Panc1 (cell line): ENCODE results near the gene PAX2. TPM values are rescaled to one million over a fixed set of nuclear protein-coding genes. Genes with fewer than 3 reads are reported as not detected.

Experiments used
- ATAC-seq: fragments of 200-7000 bp; cut with Tn5 transposase; 2 replicates; pipeline ENCODE4 v1.9.1; 2020; ENCODE audit warnings: mild to moderate bottlenecking, moderate library complexity
- BruUV-seq: library from RNA; stranded (reverse); fragments of 400-500 nt; replicated peaks from 2 replicates; lab custom pipeline; 2021; lab: Mats Ljungman, UMichigan
- CTCF ChIA-PET: fragments of 300-600 bp; sonication (Branson Sonifier 250); formaldehyde crosslinking; loops from one replicate; lab custom pipeline; 2022; ENCODE audit warnings: antibody characterized with exemption; lab: Charles Lee
- POLR2A ChIA-PET: fragments of 300-600 bp; sonication (Branson Sonifier 250); formaldehyde crosslinking; loops from one replicate; lab custom pipeline; 2022; ENCODE audit warnings: antibody characterized with exemption; lab: Charles Lee
- DNase-seq: peaks from one replicate; pipeline ENCODE4 v3.0.0-alpha.2; 2010; ENCODE audit warnings: low read depth, low spot score
- H3K27ac ChIP-seq: 2 replicates; pipeline ENCODE4 v1.5.1; 2011; ENCODE audit warnings: mild to moderate bottlenecking, low read length, inconsistent platforms
- H3K27me3 ChIP-seq: fragments of 200-500 bp; sonication (Bioruptor generic); 2 replicates; pipeline ENCODE4 v1.6.0; 2014; ENCODE audit warnings: low read length, inconsistent platforms; ENCODE audit not compliant: control insufficient read depth, insufficient read depth
- H3K36me3 ChIP-seq: fragments of 200-500 bp; sonication (Bioruptor generic); 2 replicates; pipeline ENCODE4 v1.5.1; 2014; ENCODE audit warnings: inconsistent platforms, mild to moderate bottlenecking, low read length, moderate library complexity; ENCODE audit not compliant: control insufficient read depth, insufficient read depth
- H3K4me1 ChIP-seq: 2 replicates; pipeline ENCODE4 v1.5.1; 2011; ENCODE audit warnings: inconsistent platforms, mild to moderate bottlenecking, low read length, moderate library complexity; ENCODE audit not compliant: control insufficient read depth, insufficient read depth
- H3K4me3 ChIP-seq, 2 experiments: 2 replicates each; pipeline ENCODE4 v1.5.1; 2011 to 2012; ENCODE audit warnings: low read depth in 2 of 2, low read length in 2 of 2, mild to moderate bottlenecking in 2 of 2, inconsistent platforms in 1 of 2, moderate library complexity in 1 of 2
- H3K9me3 ChIP-seq: fragments of 200-500 bp; sonication (Bioruptor generic); 2 replicates; pipeline ENCODE4 v1.5.1; 2014; ENCODE audit warnings: low read depth, mild to moderate bottlenecking, inconsistent platforms, low read length, moderate library complexity; ENCODE audit not compliant: control insufficient read depth, insufficient read depth
- CTCF ChIP-seq: fragments of 450-650 bp; IDR thresholded peaks from 2 replicates; pipeline ENCODE4 v1.5.1; 2017; ENCODE audit warnings: mild to moderate bottlenecking
- POLR2AphosphoS5 ChIP-seq: IDR thresholded peaks from 2 replicates; pipeline ENCODE4 v1.6.1; 2012; ENCODE audit warnings: mild to moderate bottlenecking, low read depth, low read length, moderate library complexity
- SIN3A ChIP-seq: IDR thresholded peaks from 2 replicates; pipeline ENCODE4 v1.6.1; 2012; ENCODE audit warnings: low read depth, mild to moderate bottlenecking, low read length, moderate library complexity, borderline replicate concordance; ENCODE audit not compliant: insufficient read depth
- TCF7L2 ChIP-seq: IDR thresholded peaks from 2 replicates; pipeline ENCODE4 v1.6.1; 2011; ENCODE audit warnings: mild to moderate bottlenecking, low read depth, low read length, inconsistent platforms
- in situ Hi-C: cut with HindIII; loops from 2 replicates; pipeline ENCODE4 v1.10.0; 2016; ENCODE audit warnings: low sequenced_read_pairs, low pct_unique_long_range_greater_than_20kb
- intact Hi-C: fragments of 100-400 bp; cut with micrococcal nuclease; formaldehyde crosslinking; loops from one replicate; pipeline ENCODE4 v1.10.0; 2022; ENCODE audit not compliant: unreplicated experiment
- total RNA-seq: library from RNA; stranded (reverse); gene quantifications from one replicate; pipeline ENCODE4 v1.2.1, GENCODE V29; 2021; ENCODE audit not compliant: unreplicated experiment
- TF ChIP-seq, protein P1 (sequence below), 2 experiments: IDR thresholded peaks; 2 replicates each; pipeline ENCODE4 v1.6.1; 2011 to 2012; ENCODE audit warnings: low read depth in 2 of 2, control low read depth in 1 of 2, low read length in 1 of 2, mild to moderate bottlenecking in 1 of 2, moderate library complexity in 1 of 2; ENCODE audit not compliant: insufficient read depth in 1 of 2

Gene PAX2
- total RNA-seq, 1 experiment from 2014 or later: 72.3 TPM

DNA sequence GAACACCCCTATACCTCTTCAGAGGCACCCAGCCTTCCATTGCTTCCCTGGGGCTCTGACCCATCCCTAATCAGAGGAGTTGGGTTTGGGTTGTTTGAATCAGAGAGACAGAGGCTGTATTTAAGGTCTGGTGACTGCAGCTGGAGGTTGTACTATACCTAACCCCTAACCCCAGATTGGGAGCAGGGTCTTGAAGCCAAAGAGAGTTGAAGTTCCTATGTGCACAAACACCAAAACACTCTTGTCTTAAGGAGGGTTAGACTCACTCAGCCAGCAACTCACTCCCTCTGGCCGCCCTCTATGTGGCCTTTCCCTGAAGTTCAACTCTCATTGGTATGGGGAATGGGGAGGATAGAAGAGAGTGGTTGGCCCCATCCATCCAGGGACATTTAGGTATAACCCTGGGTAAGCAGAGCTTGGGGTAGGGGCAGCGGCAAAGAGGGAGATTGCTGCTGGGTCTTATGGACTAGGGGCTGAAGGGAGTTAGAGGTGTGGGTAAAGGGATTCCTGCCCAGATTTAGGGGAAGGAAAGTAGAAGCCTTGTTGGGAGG lies 80.0 kb downstream of the PAX2 start:
- CTCF ChIA-PET: no interaction called here
- DNase-seq (no peak), ATAC-seq (peak; percentile 49; the same call in 1 of the 2 replicates)
- POLR2A ChIA-PET: no interaction called here
- intact Hi-C loops (no loop called here), in situ Hi-C loops (no loop called here)
- H3K4me3 ChIP-seq: no peak overlapping the region
- no TSS peak for BruUV-seq
- no peaks in the 10 kb centered on the region for H3K27me3 ChIP-seq
- H3K4me1 ChIP-seq: no peaks in the 10 kb centered on the region
- peaks cover 10% of the 10 kb centered on the region for H3K36me3 ChIP-seq
- H3K9me3 ChIP-seq: no peaks in the 10 kb centered on the region
- TF ChIP-seq CTCF (no peak), SIN3A (no peak), TCF7L2 (no peak), POLR2AphosphoS5 (no peak)
- TF ChIP-seq, protein P1, sequence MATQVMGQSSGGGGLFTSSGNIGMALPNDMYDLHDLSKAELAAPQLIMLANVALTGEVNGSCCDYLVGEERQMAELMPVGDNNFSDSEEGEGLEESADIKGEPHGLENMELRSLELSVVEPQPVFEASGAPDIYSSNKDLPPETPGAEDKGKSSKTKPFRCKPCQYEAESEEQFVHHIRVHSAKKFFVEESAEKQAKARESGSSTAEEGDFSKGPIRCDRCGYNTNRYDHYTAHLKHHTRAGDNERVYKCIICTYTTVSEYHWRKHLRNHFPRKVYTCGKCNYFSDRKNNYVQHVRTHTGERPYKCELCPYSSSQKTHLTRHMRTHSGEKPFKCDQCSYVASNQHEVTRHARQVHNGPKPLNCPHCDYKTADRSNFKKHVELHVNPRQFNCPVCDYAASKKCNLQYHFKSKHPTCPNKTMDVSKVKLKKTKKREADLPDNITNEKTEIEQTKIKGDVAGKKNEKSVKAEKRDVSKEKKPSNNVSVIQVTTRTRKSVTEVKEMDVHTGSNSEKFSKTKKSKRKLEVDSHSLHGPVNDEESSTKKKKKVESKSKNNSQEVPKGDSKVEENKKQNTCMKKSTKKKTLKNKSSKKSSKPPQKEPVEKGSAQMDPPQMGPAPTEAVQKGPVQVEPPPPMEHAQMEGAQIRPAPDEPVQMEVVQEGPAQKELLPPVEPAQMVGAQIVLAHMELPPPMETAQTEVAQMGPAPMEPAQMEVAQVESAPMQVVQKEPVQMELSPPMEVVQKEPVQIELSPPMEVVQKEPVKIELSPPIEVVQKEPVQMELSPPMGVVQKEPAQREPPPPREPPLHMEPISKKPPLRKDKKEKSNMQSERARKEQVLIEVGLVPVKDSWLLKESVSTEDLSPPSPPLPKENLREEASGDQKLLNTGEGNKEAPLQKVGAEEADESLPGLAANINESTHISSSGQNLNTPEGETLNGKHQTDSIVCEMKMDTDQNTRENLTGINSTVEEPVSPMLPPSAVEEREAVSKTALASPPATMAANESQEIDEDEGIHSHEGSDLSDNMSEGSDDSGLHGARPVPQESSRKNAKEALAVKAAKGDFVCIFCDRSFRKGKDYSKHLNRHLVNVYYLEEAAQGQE (IDR thresholded peaks at IDR 0.05; ENCODE audit: insufficient read depth in 1 of 2, low read depth in 2 of 2, low read length in 1 of 2): no peak
- H3K27ac ChIP-seq: no peak overlapping the region

DNA sequence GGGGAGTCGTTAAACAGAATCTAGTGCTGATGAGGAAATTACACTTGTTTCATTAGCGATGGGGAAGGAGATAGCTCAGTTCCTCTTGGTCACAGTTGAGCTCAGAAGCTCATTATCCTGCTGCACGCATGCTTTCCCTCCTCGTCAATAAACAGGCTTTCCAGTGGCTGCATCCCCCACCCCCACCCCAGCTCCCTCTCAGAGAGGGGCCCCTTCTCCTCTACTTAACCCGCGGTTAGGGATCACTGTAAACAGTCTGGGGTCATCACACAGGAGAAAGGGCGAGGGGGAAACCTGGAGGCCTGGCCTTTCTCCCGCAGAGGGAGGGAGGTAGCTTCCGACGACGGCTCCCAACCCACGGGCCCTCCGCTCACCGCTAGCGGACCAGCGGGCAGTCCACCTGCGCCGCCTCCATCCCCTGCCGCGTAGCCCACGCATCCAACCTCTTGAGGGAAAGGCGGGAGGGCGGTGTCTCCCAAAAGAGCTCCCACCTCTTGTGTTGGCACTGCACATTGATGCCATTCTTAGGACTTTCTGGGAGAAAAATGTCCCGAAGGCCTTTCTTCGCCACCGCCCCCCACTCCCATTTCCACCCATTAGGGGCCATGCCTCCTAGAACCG lies 80.8 kb downstream of the PAX2 start:
- Histone ChIP-seq H3K27me3 (no peaks in the 10 kb centered on the region), H3K9me3 (no peaks in the 10 kb centered on the region), H3K36me3 (peaks cover 10% of the 10 kb centered on the region), H3K27ac (no peak overlapping the region), H3K4me3 (no peak overlapping the region), H3K4me1 (no peaks in the 10 kb centered on the region)
- BruUV-seq: no TSS peak
- no peak for TF ChIP-seq POLR2AphosphoS5
- no peak for TF ChIP-seq CTCF
- no peak for TF ChIP-seq TCF7L2
- no peak for TF ChIP-seq SIN3A
- ATAC-seq: no peak
- DNase-seq: no peak
- ChIA-PET CTCF (interaction anchor here (0.7 to 1.0 kb wide), 2 partner anchors 45 to 52 kb away, joined by 3 to 5 read pairs; no protein-coding TSS in a partner anchor), POLR2A (no interaction called here)
- in situ Hi-C loops: no loop called here
- intact Hi-C loops: no loop called here
